Upper lobe of left lung (tissue), 4 donors: ENCODE measurements around the gene SVIL.

Source experiments
- POLR2A ChIP-seq, 4 donors: fragments of 450-650 bp; IDR thresholded peaks; one replicate each; pipeline ENCODE4 v1.5.1; 2016 to 2017; ENCODE audit warnings: antibody characterized with exemption in 4 of 4, mild to moderate bottlenecking in 2 of 4
- POLR2AphosphoS5 ChIP-seq, 2 donors: sonication (generic); formaldehyde crosslinking; IDR thresholded peaks; one replicate each; pipeline ENCODE4 v1.5.1; 2017; ENCODE audit warnings: antibody characterized with exemption in 2 of 2
- TF ChIP-seq, protein P1 (sequence below), 6 experiments: fragments of 450-650 bp in 4 of 6; fragments of 200-600 bp in 2 of 6; sonication (generic) in 2 of 6; IDR thresholded peaks; one replicate each; pipeline ENCODE4 v1.5.1; 2016 to 2019; ENCODE audit warnings: antibody characterized with exemption in 6 of 6

DNA sequence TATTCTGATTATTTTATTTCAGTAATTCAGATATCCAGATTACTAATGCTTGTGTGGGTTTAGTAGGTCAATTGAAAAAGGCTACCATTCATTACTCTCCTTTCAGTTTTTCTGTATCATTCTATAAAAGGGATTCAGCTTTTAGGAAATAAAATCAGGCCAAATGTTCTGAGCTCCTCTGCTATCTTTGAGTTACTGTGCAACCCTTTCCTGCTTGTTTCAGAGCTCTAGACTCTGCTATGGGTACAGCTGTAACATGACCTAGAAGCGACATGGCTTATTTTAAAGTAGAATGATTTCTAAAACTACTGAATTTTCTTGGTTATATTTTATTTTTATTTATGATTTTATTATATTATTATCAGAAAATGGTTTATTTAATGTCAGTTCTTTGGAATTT, 203.1 kb downstream of the SVIL start:
- TF ChIP-seq, protein P1, sequence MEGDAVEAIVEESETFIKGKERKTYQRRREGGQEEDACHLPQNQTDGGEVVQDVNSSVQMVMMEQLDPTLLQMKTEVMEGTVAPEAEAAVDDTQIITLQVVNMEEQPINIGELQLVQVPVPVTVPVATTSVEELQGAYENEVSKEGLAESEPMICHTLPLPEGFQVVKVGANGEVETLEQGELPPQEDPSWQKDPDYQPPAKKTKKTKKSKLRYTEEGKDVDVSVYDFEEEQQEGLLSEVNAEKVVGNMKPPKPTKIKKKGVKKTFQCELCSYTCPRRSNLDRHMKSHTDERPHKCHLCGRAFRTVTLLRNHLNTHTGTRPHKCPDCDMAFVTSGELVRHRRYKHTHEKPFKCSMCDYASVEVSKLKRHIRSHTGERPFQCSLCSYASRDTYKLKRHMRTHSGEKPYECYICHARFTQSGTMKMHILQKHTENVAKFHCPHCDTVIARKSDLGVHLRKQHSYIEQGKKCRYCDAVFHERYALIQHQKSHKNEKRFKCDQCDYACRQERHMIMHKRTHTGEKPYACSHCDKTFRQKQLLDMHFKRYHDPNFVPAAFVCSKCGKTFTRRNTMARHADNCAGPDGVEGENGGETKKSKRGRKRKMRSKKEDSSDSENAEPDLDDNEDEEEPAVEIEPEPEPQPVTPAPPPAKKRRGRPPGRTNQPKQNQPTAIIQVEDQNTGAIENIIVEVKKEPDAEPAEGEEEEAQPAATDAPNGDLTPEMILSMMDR (IDR thresholded peaks at IDR 0.05): no peak
- no peak for TF ChIP-seq POLR2A (IDR thresholded peaks at IDR 0.05)
- no peak for TF ChIP-seq POLR2AphosphoS5 (IDR thresholded peaks at IDR 0.05)
